HEK293 (cell line): ENCODE data around the gene KCTD2.

Experiments
- BCL11A ChIP-seq: fragments of 450-650 bp; formaldehyde crosslinking; IDR thresholded peaks from 2 replicates; pipeline ENCODE4 v1.5.1; 2016; ENCODE audit warnings: low read depth, missing biosample characterization, missing genetic modification characterization
- FEZF1 ChIP-seq: fragments of 450-650 bp; formaldehyde crosslinking; IDR thresholded peaks from 2 replicates; pipeline ENCODE4 v1.5.1; 2016; ENCODE audit warnings: missing biosample characterization, missing genetic modification characterization
- INSM2 ChIP-seq: fragments of 450-650 bp; formaldehyde crosslinking; IDR thresholded peaks from 2 replicates; pipeline ENCODE4 v1.5.1; 2016; ENCODE audit warnings: missing biosample characterization, missing genetic modification characterization
- OVOL3 ChIP-seq: fragments of 450-650 bp; formaldehyde crosslinking; IDR thresholded peaks from 2 replicates; pipeline ENCODE4 v1.5.1; 2016; ENCODE audit warnings: missing biosample characterization, missing genetic modification characterization
- PRDM2 ChIP-seq: fragments of 450-650 bp; formaldehyde crosslinking; IDR thresholded peaks from 2 replicates; pipeline ENCODE4 v1.5.1; 2016; ENCODE audit warnings: missing biosample characterization, missing genetic modification characterization, borderline replicate concordance
- PRDM6 ChIP-seq: fragments of 450-650 bp; formaldehyde crosslinking; IDR thresholded peaks from 2 replicates; pipeline ENCODE4 v1.5.1; 2017; ENCODE audit warnings: missing biosample characterization, missing genetic modification characterization
- SCRT1 ChIP-seq: fragments of 450-650 bp; formaldehyde crosslinking; IDR thresholded peaks from 2 replicates; pipeline ENCODE4 v1.5.1; 2016; ENCODE audit warnings: missing biosample characterization, missing genetic modification characterization, borderline replicate concordance
- SCRT2 ChIP-seq: fragments of 450-650 bp; formaldehyde crosslinking; IDR thresholded peaks from 2 replicates; pipeline ENCODE4 v1.5.1; 2016; ENCODE audit warnings: missing biosample characterization, missing genetic modification characterization
- TCF7L2 ChIP-seq: IDR thresholded peaks from 2 replicates; pipeline ENCODE4 v1.6.1; 2011; ENCODE audit warnings: low read depth, mild to moderate bottlenecking, inconsistent platforms, low read length, moderate library complexity, borderline replicate concordance
- TSHZ1 ChIP-seq: fragments of 450-650 bp; formaldehyde crosslinking; IDR thresholded peaks from 2 replicates; pipeline ENCODE4 v1.5.1; 2016; ENCODE audit warnings: missing biosample characterization, missing genetic modification characterization, borderline replicate concordance
- WT1 ChIP-seq: fragments of 450-650 bp; formaldehyde crosslinking; IDR thresholded peaks from 2 replicates; pipeline ENCODE4 v1.5.1; 2016; ENCODE audit warnings: missing biosample characterization, missing genetic modification characterization
- ZBTB1 ChIP-seq: fragments of 450-650 bp; formaldehyde crosslinking; IDR thresholded peaks from 2 replicates; pipeline ENCODE4 v1.5.1; 2016; ENCODE audit warnings: missing biosample characterization, missing genetic modification characterization
- ZBTB17 ChIP-seq: fragments of 450-650 bp; formaldehyde crosslinking; IDR thresholded peaks from 2 replicates; pipeline ENCODE4 v1.5.1; 2016; ENCODE audit warnings: missing biosample characterization, missing genetic modification characterization
- ZBTB20 ChIP-seq: fragments of 450-650 bp; formaldehyde crosslinking; IDR thresholded peaks from 2 replicates; pipeline ENCODE4 v1.5.1; 2016; ENCODE audit warnings: missing biosample characterization, missing genetic modification characterization
- ZBTB6 ChIP-seq: fragments of 450-650 bp; formaldehyde crosslinking; IDR thresholded peaks from 2 replicates; pipeline ENCODE4 v1.5.1; 2017; ENCODE audit warnings: missing biosample characterization, missing genetic modification characterization
- ZBTB8A ChIP-seq: fragments of 450-650 bp; formaldehyde crosslinking; IDR thresholded peaks from 2 replicates; pipeline ENCODE4 v1.5.1; 2016; ENCODE audit warnings: missing biosample characterization, missing genetic modification characterization
- ZEB2 ChIP-seq: fragments of 450-650 bp; formaldehyde crosslinking; IDR thresholded peaks from 2 replicates; pipeline ENCODE4 v1.5.1; 2016; ENCODE audit warnings: missing biosample characterization, missing genetic modification characterization
- ZIC2 ChIP-seq: fragments of 450-650 bp; formaldehyde crosslinking; IDR thresholded peaks from 2 replicates; pipeline ENCODE4 v1.5.1; 2016; ENCODE audit warnings: missing biosample characterization, missing genetic modification characterization
- ZNF10 ChIP-seq: fragments of 450-650 bp; formaldehyde crosslinking; IDR thresholded peaks from 2 replicates; pipeline ENCODE4 v1.5.1; 2017; ENCODE audit warnings: missing biosample characterization, missing genetic modification characterization
- ZNF184 ChIP-seq: fragments of 450-650 bp; IDR thresholded peaks from 2 replicates; pipeline ENCODE4 v1.5.1; 2018; ENCODE audit warnings: missing biosample characterization, mild to moderate bottlenecking, missing genetic modification characterization
- ZNF514 ChIP-seq: fragments of 450-650 bp; formaldehyde crosslinking; IDR thresholded peaks from 2 replicates; pipeline ENCODE4 v1.5.1; 2016; ENCODE audit warnings: missing biosample characterization, missing genetic modification characterization
- ZNF629 ChIP-seq: fragments of 450-650 bp; formaldehyde crosslinking; IDR thresholded peaks from 2 replicates; pipeline ENCODE4 v1.5.1; 2017; ENCODE audit warnings: missing biosample characterization, missing genetic modification characterization
- ZSCAN30 ChIP-seq: fragments of 450-650 bp; IDR thresholded peaks from 2 replicates; pipeline ENCODE4 v1.5.1; 2018; ENCODE audit warnings: missing biosample characterization, mild to moderate bottlenecking, missing genetic modification characterization, moderate library complexity
- TF ChIP-seq, protein P1 (sequence below): fragments of 450-650 bp; formaldehyde crosslinking; IDR thresholded peaks from 2 replicates; pipeline ENCODE4 v1.5.1; 2016; ENCODE audit warnings: missing biosample characterization, missing genetic modification characterization

The KCTD2 gene

DNA sequence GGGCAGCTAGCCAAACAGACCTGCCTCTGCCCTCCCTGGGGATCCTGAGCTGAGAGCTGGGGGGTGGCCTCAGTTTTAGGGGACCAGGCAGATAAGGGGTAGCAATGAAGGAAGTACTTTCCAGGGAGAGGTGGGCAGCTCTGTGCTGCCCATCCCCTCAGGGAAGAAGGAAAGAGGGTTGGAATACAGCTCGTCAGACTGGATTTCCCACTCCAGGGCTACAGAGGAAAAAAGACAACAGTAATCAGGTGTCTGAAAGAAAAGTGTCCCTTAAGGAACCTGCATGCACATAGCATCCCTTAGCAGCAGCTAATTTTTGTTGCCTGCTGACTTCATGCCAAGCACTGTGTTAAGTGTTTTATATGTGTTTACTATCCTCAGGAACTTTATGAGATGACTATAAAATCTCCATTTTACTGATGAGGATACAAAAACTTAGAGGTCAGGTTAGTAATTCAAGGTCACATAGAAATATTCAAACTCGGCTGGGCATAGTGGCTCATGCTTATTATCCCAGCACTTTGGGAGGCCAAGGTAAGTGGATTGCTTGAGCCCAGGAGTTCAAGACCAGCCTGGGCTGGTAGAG, 37.8 kb upstream of the KCTD2 start (continued):
- TF ChIP-seq TSHZ1 (tag by site-specific recombination) (0 out of 2 replicates have a peak, but pooled peaks have one; percentile 65), ZBTB17 (tag by site-specific recombination) (0 out of 2 replicates have a peak, but pooled peaks have one; percentile 11), ZSCAN30 (peak; percentile 68; the same call in 1 of the 2 replicates), ZNF514 (tag by site-specific recombination) (no peak), ZBTB1 (tag by site-specific recombination) (peak; percentile 42; the same call in 1 of the 2 replicates), FEZF1 (tag by site-specific recombination) (peak; percentile 77), TCF7L2 (no peak), SCRT1 (tag by site-specific recombination) (peak; percentile 62; the same call in 1 of the 2 replicates), ZBTB6 (tag by site-specific recombination) (0 out of 2 replicates have a peak, but pooled peaks have one; percentile 46), ZNF10 (tag by site-specific recombination) (peak; percentile 76), ZNF629 (tag by site-specific recombination) (no peak), PRDM6 (tag by site-specific recombination) (peak; percentile 99), ZIC2 (tag by site-specific recombination) (peak; percentile 71), SCRT2 (tag by site-specific recombination) (no peak), OVOL3 (tag by site-specific recombination) (peak; percentile 69; the same call in 1 of the 2 replicates), INSM2 (tag by site-specific recombination) (no peak; the same call in 1 of the 2 replicates), ZNF184 (tag by site-specific recombination) (0 out of 2 replicates have a peak, but pooled peaks have one; percentile 46), BCL11A (tag by site-specific recombination) (peak; percentile 53; the same call in 1 of the 2 replicates), PRDM2 (no peak), ZEB2 (0 out of 2 replicates have a peak, but pooled peaks have one; percentile 16), WT1 (no peak), ZBTB20 (peak; percentile 32; the same call in 1 of the 2 replicates), ZBTB8A (tag by site-specific recombination) (no peak; the same call in 1 of the 2 replicates)
- TF ChIP-seq, protein P1, sequence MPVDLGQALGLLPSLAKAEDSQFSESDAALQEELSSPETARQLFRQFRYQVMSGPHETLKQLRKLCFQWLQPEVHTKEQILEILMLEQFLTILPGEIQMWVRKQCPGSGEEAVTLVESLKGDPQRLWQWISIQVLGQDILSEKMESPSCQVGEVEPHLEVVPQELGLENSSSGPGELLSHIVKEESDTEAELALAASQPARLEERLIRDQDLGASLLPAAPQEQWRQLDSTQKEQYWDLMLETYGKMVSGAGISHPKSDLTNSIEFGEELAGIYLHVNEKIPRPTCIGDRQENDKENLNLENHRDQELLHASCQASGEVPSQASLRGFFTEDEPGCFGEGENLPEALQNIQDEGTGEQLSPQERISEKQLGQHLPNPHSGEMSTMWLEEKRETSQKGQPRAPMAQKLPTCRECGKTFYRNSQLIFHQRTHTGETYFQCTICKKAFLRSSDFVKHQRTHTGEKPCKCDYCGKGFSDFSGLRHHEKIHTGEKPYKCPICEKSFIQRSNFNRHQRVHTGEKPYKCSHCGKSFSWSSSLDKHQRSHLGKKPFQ (tag by site-specific recombination) = peak; percentile 63; the same call in 1 of the 2 replicates
